Spleen (tissue), 11 donors: ENCODE data around the gene WDFY1. TPM values are rescaled to one million over a fixed set of nuclear protein-coding genes. Genes with fewer than 3 reads are reported as not detected.

Experiments
- DNase-seq: peaks from one replicate; pipeline ENCODE4 v3.0.0-alpha.2; 2020
- H3K27ac ChIP-seq, 8 donors: fragments of 200-600 bp; sonication (generic) in 7 of 8; 1 replicate in 4 of 8; 2 replicates in 4 of 8; pipeline versions ENCODE4 v1.5.0 to v1.8.0; 2016 to 2021; ENCODE audit warnings: inconsistent platforms in 4 of 8, mild to moderate bottlenecking in 4 of 8, moderate library complexity in 1 of 8
- H3K27me3 ChIP-seq, 7 donors: fragments of 200-600 bp; sonication (generic) in 6 of 7; replicated peaks in 1 of 7; 1 replicate in 4 of 7; 2 replicates in 3 of 7; pipeline versions ENCODE4 v1.5.0 to v1.8.0; 2016 to 2021; ENCODE audit warnings: inconsistent platforms in 3 of 7, mild to moderate bottlenecking in 1 of 7
- H3K36me3 ChIP-seq, 6 donors: fragments of 200-600 bp; sonication (generic) in 5 of 6; 1 replicate in 4 of 6; 2 replicates in 2 of 6; pipeline versions ENCODE4 v1.5.0 to v1.8.0; 2016 to 2021; ENCODE audit warnings: inconsistent platforms in 2 of 6
- H3K4me1 ChIP-seq, 6 donors: fragments of 200-600 bp; sonication (generic) in 5 of 6; 1 replicate in 3 of 6; 2 replicates in 3 of 6; pipeline versions ENCODE4 v1.5.0 to v1.8.0; 2016 to 2021; ENCODE audit warnings: inconsistent platforms in 3 of 6
- H3K4me3 ChIP-seq, 8 donors: fragments of 200-600 bp; sonication (generic) in 7 of 8; 1 replicate in 4 of 8; 2 replicates in 4 of 8; pipeline versions ENCODE4 v1.5.0 to v1.8.0; 2016 to 2021; ENCODE audit warnings: inconsistent platforms in 4 of 8, mild to moderate bottlenecking in 4 of 8, moderate library complexity in 2 of 8
- H3K9me3 ChIP-seq, 8 donors: fragments of 200-600 bp; sonication (generic) in 7 of 8; 1 replicate in 4 of 8; 2 replicates in 4 of 8; pipeline versions ENCODE4 v1.5.0 to v1.8.0; 2016 to 2021; ENCODE audit warnings: inconsistent platforms in 4 of 8
- CTCF ChIP-seq, 11 experiments: fragments of 200-600 bp in 7 of 11; fragments of 450-650 bp in 4 of 11; sonication (generic) in 4 of 11; IDR thresholded peaks in 8 of 11; conservative IDR thresholded peaks in 3 of 11; 1 replicate in 7 of 11; 2 replicates in 4 of 11; pipeline versions ENCODE4 v1.4.0 to v1.8.0; 2016 to 2021; ENCODE audit warnings: antibody characterized with exemption in 11 of 11, inconsistent platforms in 4 of 11, mild to moderate bottlenecking in 1 of 11
- POLR2A ChIP-seq, 3 donors: fragments of 450-650 bp; IDR thresholded peaks; one replicate each; pipeline ENCODE4 v1.5.1; 2017; ENCODE audit warnings: antibody characterized with exemption in 3 of 3, mild to moderate bottlenecking in 1 of 3
- POLR2AphosphoS5 ChIP-seq, 3 donors: sonication (generic); formaldehyde crosslinking; IDR thresholded peaks; one replicate each; pipeline ENCODE4 v1.5.1; 2017; ENCODE audit warnings: antibody characterized with exemption in 3 of 3
- WGBS, 5 donors: extraction: QIAGEN DNeasy Blood & Tissue Kit in 3 of 5; methylation state at CpG; one replicate each; pipeline versions ENCODE4 v1.1.5 to v1.1.7; 2013 to 2018; 5-methylcytosine and 5-hydroxymethylcytosine counted together
- intact Hi-C: fragments of 100-400 bp; cut with DNase I; formaldehyde crosslinking; loops from one replicate; pipeline ENCODE4 v1.15.0; 2023; ENCODE audit warnings: low total_unique reads
- polyA plus RNA-seq, 3 donors: library from polyadenylated mRNA; stranded (reverse); fragments of 200-250 nt; gene quantifications; one replicate each; pipeline ENCODE4 v1.2.1, GENCODE V29; 2013
- total RNA-seq, 7 donors: library from RNA; depleted of rRNA in 3 of 7; stranded (reverse); fragments of >200 nt in 3 of 7; fragmentation: NEBNext Ultra II Directional in 4 of 7; extraction: Animal tissue kit (Norgen Biotek cat#: 25700) in 4 of 7; gene quantifications; one replicate each; pipeline versions ENCODE4 v1.1.0 to v1.2.1, GENCODE V29; 2016 to 2021
- donor health status: healthy with polysubstance abuse.
- donor health status: DM: no; HTN: no; CAD: no; lungs with moderate emphysema.
- donor health status: DM: no; HTN: no; CAD: no.
- donor health status: Bipolar disorder and iron deficiency.
- donor health status: healthy.
- donor health status: DM: no; HTN: no; CAD: no.
- donor health status: DM: yes; HTN: yes; CAD: no.

Gene WDFY1
- total and polyA plus RNA-seq, 10 donors = 14.3 to 68.5 (median 51.6) TPM

GRCh38 chr2:223909001-223909741 lies 36.0 kb downstream of the WDFY1 start:
- H3K9me3 ChIP-seq = no peaks in the 10 kb centered on the region
- TF ChIP-seq POLR2A (IDR thresholded peaks at IDR 0.05) = no peak
- TF ChIP-seq POLR2AphosphoS5 (IDR thresholded peaks at IDR 0.05) = no peak
- no peak for TF ChIP-seq CTCF (IDR thresholded peaks at IDR 0.05 in 8 of 11, conservative IDR thresholded peaks at IDR 0.05 in 3 of 11)
- no peaks in the 10 kb centered on the region for H3K27me3 ChIP-seq
- H3K4me1 ChIP-seq = peaks cover 0 to 31% (median 14%) of the 10 kb centered on the region in 6 donors
- H3K4me3 ChIP-seq = no peak overlapping the region
- WGBS, 5 donors = 48 to 62% (median 53%) methylated on average over 7 of the region's 7 CpGs
- intact Hi-C loops = no loop called here
- H3K36me3 ChIP-seq = peaks cover 0 to 63% (median 11%) of the 10 kb centered on the region in 6 donors
- no peak for DNase-seq
- peak overlapping the region in 1 of 8 donors; percentile 11 for H3K27ac ChIP-seq

GRCh38 chr2:223908304-223908998 lies 36.7 kb downstream of the WDFY1 start:
- intact Hi-C loops = no loop called here
- no peak overlapping the region for H3K27ac ChIP-seq
- H3K9me3 ChIP-seq = no peaks in the 10 kb centered on the region
- TF ChIP-seq POLR2A (IDR thresholded peaks at IDR 0.05) = no peak
- no peak for TF ChIP-seq POLR2AphosphoS5 (IDR thresholded peaks at IDR 0.05)
- TF ChIP-seq CTCF (IDR thresholded peaks at IDR 0.05 in 8 of 11, conservative IDR thresholded peaks at IDR 0.05 in 3 of 11) = no peak
- H3K27me3 ChIP-seq = no peaks in the 10 kb centered on the region
- 74 to 88% (median 80%) methylated on average over 8 of the region's 8 CpGs for WGBS, 5 donors
- peaks cover 0 to 29% (median 14%) of the 10 kb centered on the region in 6 donors for H3K4me1 ChIP-seq
- no peak for DNase-seq
- H3K36me3 ChIP-seq = peaks cover 0 to 70% (median 14%) of the 10 kb centered on the region in 6 donors
- H3K4me3 ChIP-seq = no peak overlapping the region

- no peaks in the 10 kb centered on the region for H3K27me3 ChIP-seq
- intact Hi-C loops = no loop called here
- TF ChIP-seq POLR2A (IDR thresholded peaks at IDR 0.05) (no peak), CTCF (IDR thresholded peaks at IDR 0.05 in 8 of 11, conservative IDR thresholded peaks at IDR 0.05 in 3 of 11) (no peak), POLR2AphosphoS5 (IDR thresholded peaks at IDR 0.05) (no peak)
- H3K36me3 ChIP-seq = peaks cover 0 to 75% (median 27%) of the 10 kb centered on the region in 6 donors
- H3K27ac ChIP-seq = no peak overlapping the region
- H3K4me1 ChIP-seq = peaks cover 0 to 29% (median 14%) of the 10 kb centered on the region in 6 donors
- no peak for DNase-seq
- no peak overlapping the region for H3K4me3 ChIP-seq
- WGBS, 5 donors = 82 to 95% (median 88%) methylated on average over 2 of the region's 2 CpGs
- no peaks in the 10 kb centered on the region for H3K9me3 ChIP-seq
Measured at GRCh38 chr2:223905996-223906395, 39.1 kb downstream of the WDFY1 start.

- WGBS, 5 donors = 59 to 69% (median 63%) methylated on average over 2 of the region's 2 CpGs
- intact Hi-C loops = no loop called here
- DNase-seq = no peak
- peaks cover 0 to 23% (median 2%) of the 10 kb centered on the region in 6 donors for H3K4me1 ChIP-seq
- H3K27me3 ChIP-seq = no peaks in the 10 kb centered on the region
- TF ChIP-seq CTCF (IDR thresholded peaks at IDR 0.05 in 8 of 11, conservative IDR thresholded peaks at IDR 0.05 in 3 of 11) (no peak), POLR2A (IDR thresholded peaks at IDR 0.05) (no peak), POLR2AphosphoS5 (IDR thresholded peaks at IDR 0.05) (no peak)
- H3K27ac ChIP-seq = no peak overlapping the region
- H3K9me3 ChIP-seq = no peaks in the 10 kb centered on the region
- H3K36me3 ChIP-seq = peaks cover 2 to 94% (median 42%) of the 10 kb centered on the region in 6 donors
- no peak overlapping the region for H3K4me3 ChIP-seq
Measured at GRCh38 chr2:223901854-223902253, 43.3 kb downstream of the WDFY1 start.
